IMR-90 (cell line): ENCODE results near the gene ABTB2.

Experiments used
- BHLHE40 ChIP-seq: fragments of 150-350 bp; IDR thresholded peaks from 2 replicates; pipeline ENCODE4 v1.6.1; 2016; ENCODE audit warnings: mild to moderate bottlenecking, low read depth, low read length
- CEBPB ChIP-seq: IDR thresholded peaks from 2 replicates; pipeline ENCODE4 v1.6.1; 2012; ENCODE audit warnings: low read depth, low read length, improper control_type of control experiment
- CHD1 ChIP-seq: IDR thresholded peaks from 2 replicates; pipeline ENCODE4 v1.6.1; 2012; ENCODE audit warnings: low read depth, low read length, improper control_type of control experiment
- MAFK ChIP-seq: IDR thresholded peaks from 2 replicates; pipeline ENCODE4 v1.6.1; 2012; ENCODE audit warnings: low read depth, low read length, improper control_type of control experiment
- MXI1 ChIP-seq: IDR thresholded peaks from 2 replicates; pipeline ENCODE4 v1.6.1; 2012; ENCODE audit warnings: low read depth, mild to moderate bottlenecking, low read length, moderate library complexity, borderline replicate concordance
- NFE2L2 ChIP-seq: fragments of 150-350 bp; IDR thresholded peaks from 2 replicates; pipeline ENCODE4 v1.6.1; 2016; ENCODE audit warnings: low read depth, mild to moderate bottlenecking, low read length
- POLR2A ChIP-seq: IDR thresholded peaks from 2 replicates; pipeline ENCODE4 v1.6.1; 2012; ENCODE audit warnings: mild to moderate bottlenecking, low read depth, low read length
- RAD21 ChIP-seq: IDR thresholded peaks from 2 replicates; pipeline ENCODE4 v1.6.1; 2012; ENCODE audit warnings: low read length, improper control_type of control experiment
- RCOR1 ChIP-seq: IDR thresholded peaks from 2 replicates; pipeline ENCODE4 v1.6.1; 2012; ENCODE audit warnings: mild to moderate bottlenecking, low read length, improper control_type of control experiment; ENCODE audit not compliant: insufficient replicate concordance
- RFX5 ChIP-seq: IDR thresholded peaks from 2 replicates; pipeline ENCODE4 v1.8.0; 2012; ENCODE audit warnings: low read depth, mild to moderate bottlenecking, low read length, moderate library complexity
- SMC3 ChIP-seq: fragments of 150-350 bp; IDR thresholded peaks from 2 replicates; pipeline ENCODE4 v1.6.1; 2016; ENCODE audit warnings: low read depth, mild to moderate bottlenecking, antibody characterized with exemption, low read length, moderate library complexity
- TF ChIP-seq, protein P1 (sequence below): conservative IDR thresholded peaks from 2 replicates; pipeline ENCODE4 v1.5.1; 2012; ENCODE audit warnings: mild to moderate bottlenecking, low read depth, low read length, improper control_type of control experiment
- TF ChIP-seq, protein P2 (sequence below): fragments of 150-350 bp; IDR thresholded peaks from 2 replicates; pipeline ENCODE4 v1.6.1; 2017; ENCODE audit warnings: mild to moderate bottlenecking, antibody characterized with exemption, low read length, low read depth
- TF ChIP-seq, protein P3 (sequence below): fragments of 150-350 bp; IDR thresholded peaks from 2 replicates; pipeline ENCODE4 v1.6.1; 2016; ENCODE audit warnings: low read depth, mild to moderate bottlenecking, low read length, moderate library complexity, borderline replicate concordance

DNA sequence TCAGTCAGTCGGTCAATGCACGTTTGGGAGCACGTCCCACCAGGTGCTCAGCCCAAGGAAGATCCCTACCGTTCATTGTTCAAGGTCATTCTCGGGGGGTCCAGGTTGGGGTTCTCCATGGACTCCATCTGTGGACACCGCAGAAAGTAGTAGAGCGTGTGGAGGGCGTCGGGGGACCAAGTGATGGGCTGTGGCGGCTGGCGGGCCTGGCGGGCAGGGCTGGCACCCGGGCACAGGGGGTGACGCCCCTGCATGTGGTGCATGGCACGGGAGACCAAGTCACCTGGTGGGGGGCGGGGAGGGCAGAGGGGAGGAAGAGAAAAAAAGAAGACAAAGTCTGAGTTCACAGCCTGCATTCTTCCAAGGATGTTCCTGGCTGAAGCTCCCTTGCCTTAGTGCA, 160.6 kb downstream of the ABTB2 start:
- TF ChIP-seq, protein P1, sequence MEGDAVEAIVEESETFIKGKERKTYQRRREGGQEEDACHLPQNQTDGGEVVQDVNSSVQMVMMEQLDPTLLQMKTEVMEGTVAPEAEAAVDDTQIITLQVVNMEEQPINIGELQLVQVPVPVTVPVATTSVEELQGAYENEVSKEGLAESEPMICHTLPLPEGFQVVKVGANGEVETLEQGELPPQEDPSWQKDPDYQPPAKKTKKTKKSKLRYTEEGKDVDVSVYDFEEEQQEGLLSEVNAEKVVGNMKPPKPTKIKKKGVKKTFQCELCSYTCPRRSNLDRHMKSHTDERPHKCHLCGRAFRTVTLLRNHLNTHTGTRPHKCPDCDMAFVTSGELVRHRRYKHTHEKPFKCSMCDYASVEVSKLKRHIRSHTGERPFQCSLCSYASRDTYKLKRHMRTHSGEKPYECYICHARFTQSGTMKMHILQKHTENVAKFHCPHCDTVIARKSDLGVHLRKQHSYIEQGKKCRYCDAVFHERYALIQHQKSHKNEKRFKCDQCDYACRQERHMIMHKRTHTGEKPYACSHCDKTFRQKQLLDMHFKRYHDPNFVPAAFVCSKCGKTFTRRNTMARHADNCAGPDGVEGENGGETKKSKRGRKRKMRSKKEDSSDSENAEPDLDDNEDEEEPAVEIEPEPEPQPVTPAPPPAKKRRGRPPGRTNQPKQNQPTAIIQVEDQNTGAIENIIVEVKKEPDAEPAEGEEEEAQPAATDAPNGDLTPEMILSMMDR = no peak
- TF ChIP-seq POLR2A (no peak), MAFK (no peak), BHLHE40 (no peak), CEBPB (no peak), NFE2L2 (no peak), SMC3 (no peak), MXI1 (no peak), RAD21 (no peak), RCOR1 (no peak), CHD1 (no peak), RFX5 (no peak)
- TF ChIP-seq, protein P2, sequence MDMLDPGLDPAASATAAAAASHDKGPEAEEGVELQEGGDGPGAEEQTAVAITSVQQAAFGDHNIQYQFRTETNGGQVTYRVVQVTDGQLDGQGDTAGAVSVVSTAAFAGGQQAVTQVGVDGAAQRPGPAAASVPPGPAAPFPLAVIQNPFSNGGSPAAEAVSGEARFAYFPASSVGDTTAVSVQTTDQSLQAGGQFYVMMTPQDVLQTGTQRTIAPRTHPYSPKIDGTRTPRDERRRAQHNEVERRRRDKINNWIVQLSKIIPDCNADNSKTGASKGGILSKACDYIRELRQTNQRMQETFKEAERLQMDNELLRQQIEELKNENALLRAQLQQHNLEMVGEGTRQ = no peak
- TF ChIP-seq, protein P3, sequence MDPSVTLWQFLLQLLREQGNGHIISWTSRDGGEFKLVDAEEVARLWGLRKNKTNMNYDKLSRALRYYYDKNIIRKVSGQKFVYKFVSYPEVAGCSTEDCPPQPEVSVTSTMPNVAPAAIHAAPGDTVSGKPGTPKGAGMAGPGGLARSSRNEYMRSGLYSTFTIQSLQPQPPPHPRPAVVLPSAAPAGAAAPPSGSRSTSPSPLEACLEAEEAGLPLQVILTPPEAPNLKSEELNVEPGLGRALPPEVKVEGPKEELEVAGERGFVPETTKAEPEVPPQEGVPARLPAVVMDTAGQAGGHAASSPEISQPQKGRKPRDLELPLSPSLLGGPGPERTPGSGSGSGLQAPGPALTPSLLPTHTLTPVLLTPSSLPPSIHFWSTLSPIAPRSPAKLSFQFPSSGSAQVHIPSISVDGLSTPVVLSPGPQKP = no peak
